HG02798 (cell line): ENCODE data around the gene DRC7.

ENCODE experiments used
- ATAC-seq: cut with Tn5 transposase; IDR thresholded peaks from one replicate; pipeline ENCODE4 v1.9.1; 2021; ENCODE audit warnings: mild to moderate bottlenecking; ENCODE audit not compliant: unreplicated experiment, poor library complexity

The DRC7 gene

DNA sequence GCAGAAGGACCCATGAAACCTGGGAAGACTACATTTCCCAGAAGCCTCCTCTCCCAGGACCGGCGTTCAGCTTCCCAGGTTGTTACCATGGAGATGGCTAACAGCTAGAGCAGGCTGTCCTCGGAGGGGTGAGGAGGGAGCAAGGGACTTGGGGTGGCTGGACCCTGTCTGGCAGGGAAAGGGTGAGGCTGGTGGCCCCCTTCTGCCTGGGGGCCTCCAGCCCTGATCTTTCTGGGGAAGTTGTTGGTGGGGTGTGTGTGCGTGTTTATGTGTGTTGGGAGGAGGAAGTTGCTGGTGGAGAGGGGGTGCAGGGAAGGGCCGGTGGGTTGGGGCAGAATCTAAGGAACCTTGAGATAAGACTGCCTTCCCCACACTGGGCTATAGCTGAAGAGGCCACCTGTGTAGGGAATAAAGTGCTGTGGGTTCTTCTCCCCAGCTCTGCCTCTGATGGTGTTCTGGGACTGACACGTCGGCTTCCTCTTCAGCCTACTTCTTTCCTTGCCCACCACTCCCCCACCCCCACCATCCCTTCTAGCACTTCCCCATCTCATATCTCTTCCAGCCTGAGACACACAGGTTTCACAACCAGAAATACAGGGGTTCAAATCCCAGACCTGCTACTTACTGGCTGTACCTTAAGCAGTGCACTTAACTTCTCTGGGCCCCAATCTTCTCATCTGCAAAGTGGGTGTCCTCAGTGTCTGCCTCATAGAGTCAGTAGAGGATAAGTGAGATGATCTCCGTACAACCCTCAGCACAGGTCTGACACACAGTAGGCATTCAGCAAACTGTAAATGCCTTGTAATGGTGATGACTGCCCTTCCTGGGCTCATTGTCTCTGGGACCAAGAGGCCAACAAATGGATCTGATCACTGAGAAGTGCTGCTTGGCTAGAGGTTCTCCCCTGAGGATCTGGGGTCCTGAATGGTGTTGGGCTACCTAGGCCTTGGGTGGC is at the start of gene DRC7:
Gene DRC7, plus strand, starts transcription at position 82 of the 955 bp plus-strand sequence. CDS start 3,144 bp downstream, outside the sequence.
- peak; percentile 69 for ATAC-seq

GRCh38 chr16:57645169-57645568 is 49.4 kb upstream of the DRC7 start:
- no peak for ATAC-seq

DNA sequence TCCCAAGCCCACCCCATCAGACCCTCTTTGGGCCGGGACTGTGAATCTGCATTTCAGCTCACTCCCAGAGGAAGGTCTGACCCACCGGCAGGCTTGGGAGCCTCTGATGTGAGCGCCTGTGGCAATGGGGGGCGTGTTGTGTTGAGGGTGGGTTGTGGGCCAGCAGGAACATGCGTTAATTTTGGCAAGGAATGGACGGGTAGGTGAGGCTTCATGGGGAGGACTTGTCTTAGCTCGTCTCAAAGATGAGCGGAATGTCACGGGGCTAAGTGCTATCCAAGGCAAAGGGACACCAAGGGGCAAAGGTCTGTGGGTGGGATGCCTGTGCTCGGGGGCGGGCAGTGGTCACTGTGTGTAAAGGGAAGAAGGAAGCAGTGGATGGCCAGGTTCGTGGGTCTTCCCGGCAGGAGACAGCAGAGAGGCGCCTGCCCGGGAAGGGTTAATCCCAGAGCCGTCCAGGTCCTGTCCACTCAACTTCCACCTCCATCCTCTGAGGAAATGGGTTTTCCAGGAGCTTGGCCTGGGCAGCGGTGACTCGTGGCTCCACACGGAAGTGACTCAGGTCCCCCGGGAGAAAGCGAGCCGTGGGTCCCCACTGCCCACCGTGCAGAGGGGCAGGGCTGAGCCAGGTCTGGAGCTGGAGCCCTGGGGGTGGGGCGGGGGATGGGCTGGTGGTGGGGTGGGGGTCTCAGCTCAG is 48.8 kb upstream of the DRC7 start:
- ATAC-seq, result no peak

DNA sequence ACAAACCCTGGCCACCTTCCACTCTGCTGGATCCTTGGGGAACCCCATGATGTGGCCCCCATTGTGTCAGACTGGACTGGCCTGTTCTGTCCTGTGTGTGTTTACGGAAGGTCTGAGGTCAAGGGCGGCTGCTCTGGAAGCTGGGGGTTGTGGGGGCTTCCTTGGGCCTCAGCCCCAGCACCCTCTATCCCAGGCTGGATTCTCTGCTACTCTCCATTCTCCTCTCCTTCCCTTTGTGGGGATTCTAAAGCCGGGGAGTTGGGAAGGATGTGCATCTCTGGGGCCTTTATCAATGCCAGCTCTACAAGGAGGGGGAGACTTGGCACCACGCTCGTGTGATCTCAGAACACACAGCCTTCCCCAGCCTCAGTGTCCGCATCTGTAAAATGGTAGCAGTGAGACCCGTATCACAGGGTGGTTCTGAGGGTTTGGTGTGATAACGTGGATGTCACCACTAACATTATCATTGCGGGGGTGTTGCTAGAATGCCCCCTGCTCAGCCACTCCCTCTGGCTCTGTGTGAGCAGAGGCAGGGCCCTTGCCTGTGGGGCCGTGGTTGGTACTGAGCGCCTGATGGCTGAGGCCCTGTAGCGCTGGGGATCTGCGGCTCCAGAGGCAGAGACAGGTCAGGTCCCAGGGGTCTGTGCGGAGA is 48.1 kb upstream of the DRC7 start:
- no peak for ATAC-seq

GRCh38 chr16:57647136-57647875 is 47.3 kb upstream of the DRC7 start:
- no peak for ATAC-seq

DNA sequence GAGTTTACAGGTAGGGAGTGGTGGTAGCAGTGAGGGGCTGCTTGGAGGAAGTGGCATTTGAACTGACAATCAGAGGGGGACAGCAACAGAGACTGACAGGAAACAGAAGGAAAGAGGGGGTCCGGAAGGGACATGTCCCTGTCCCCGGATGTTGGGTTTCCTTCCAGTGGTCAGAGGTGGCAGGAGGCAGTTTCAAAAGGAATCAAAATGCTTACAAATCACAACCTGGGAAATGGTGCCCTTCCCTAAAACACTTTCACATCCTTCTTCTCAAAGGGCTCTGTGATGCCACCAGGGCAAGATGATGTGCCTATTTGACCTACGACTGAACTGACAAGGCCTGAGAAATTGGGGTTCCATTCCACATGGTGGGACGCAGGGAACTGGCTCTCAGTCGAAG is 46.5 kb upstream of the DRC7 start:
- no peak for ATAC-seq

- ATAC-seq, result peak; percentile 76
Measured at GRCh38 chr16:57648581-57649442, 45.8 kb upstream of the DRC7 start.

GRCh38 chr16:57649443-57649751 is 45.2 kb upstream of the DRC7 start:
- ATAC-seq, result no peak

GRCh38 chr16:57649846-57650245 is 44.8 kb upstream of the DRC7 start:
- no peak for ATAC-seq

- no peak for ATAC-seq
Measured at GRCh38 chr16:57651344-57652333, 43.0 kb upstream of the DRC7 start.

DNA sequence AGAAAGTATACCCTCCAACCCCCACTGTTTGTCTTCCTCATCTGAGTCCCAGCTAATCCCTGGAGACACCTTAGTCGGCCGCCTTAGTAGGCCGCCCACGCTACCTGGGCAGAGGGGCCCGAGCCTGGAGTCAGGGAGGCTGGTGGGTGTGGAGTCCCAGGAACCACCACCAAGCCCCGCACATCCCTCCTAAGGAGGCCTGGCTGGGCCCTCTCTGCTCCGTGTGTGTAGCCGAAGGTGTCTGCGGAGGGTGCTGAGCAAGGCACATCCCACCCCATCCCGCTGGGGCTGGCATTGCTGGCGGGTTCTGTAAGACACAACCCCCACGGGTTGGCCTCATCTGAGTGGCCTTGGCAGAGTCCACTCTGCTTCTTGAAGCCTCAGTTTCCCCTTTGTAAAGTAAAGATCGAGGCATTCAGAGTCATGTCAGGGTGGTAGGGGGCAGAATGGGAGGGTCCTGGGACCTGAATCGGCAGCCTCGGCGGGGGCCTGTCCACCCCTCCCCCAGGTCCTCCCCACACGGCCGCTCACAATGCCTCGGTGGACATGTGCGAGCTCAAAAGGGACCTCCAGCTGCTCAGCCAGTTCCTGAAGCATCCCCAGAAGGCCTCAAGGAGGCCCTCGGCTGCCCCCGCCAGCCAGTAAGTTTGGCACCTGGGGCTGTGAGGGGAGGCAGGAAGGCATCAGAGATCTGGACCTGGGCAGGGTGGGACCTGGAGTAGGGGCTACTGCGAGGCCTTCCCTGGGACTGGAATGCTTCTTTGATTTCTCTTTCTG is 41.7 kb upstream of the DRC7 start:
- ATAC-seq, result no peak

GRCh38 chr16:57653936-57654335 is 40.7 kb upstream of the DRC7 start:
- ATAC-seq, result no peak

GRCh38 chr16:57656342-57656955 is 38.2 kb upstream of the DRC7 start:
- no peak for ATAC-seq

GRCh38 chr16:57657228-57657627 is 37.4 kb upstream of the DRC7 start:
- no peak for ATAC-seq

- no peak for ATAC-seq
Measured at GRCh38 chr16:57658130-57658877, 36.3 kb upstream of the DRC7 start.

- ATAC-seq, result no peak
Measured at GRCh38 chr16:57658878-57659674, 35.5 kb upstream of the DRC7 start.
